GM18526 (cell line): ENCODE data around the gene RAB3GAP2.

ENCODE experiments used
- POLR2A ChIP-seq: IDR thresholded peaks from 3 replicates; pipeline ENCODE4 v1.6.1; 2011; ENCODE audit not compliant: insufficient read length; ENCODE audit errors: extremely low read depth

The RAB3GAP2 gene

GRCh38 chr1:220296981-220297380 lies 24.7 kb upstream of the RAB3GAP2 start:
- no peak for TF ChIP-seq POLR2A

DNA sequence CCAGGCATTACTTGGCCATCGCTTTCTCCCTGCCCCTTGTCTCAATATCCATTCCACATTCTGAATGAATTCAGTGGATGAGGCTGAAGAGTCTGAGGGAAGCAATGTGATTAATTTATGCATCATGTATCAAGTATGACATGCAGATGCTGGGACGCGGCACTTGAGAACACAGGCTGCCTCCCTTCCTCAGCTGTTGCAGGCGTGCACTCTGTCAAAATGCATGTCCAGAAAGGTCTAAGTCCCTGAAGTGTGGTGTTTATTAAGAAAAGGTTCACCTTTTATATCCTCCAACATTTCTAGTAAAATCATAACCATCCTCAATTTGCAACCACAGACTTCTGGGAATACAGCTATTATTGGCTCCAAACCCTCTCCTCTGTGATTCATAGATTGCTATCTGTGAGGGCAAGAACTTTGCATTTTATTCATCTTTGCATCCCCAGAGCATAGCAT lies 22.6 kb upstream of the RAB3GAP2 start:
- TF ChIP-seq POLR2A, result no peak

- TF ChIP-seq POLR2A, result no peak
Measured at GRCh38 chr1:220291580-220291979, 19.3 kb upstream of the RAB3GAP2 start.

DNA sequence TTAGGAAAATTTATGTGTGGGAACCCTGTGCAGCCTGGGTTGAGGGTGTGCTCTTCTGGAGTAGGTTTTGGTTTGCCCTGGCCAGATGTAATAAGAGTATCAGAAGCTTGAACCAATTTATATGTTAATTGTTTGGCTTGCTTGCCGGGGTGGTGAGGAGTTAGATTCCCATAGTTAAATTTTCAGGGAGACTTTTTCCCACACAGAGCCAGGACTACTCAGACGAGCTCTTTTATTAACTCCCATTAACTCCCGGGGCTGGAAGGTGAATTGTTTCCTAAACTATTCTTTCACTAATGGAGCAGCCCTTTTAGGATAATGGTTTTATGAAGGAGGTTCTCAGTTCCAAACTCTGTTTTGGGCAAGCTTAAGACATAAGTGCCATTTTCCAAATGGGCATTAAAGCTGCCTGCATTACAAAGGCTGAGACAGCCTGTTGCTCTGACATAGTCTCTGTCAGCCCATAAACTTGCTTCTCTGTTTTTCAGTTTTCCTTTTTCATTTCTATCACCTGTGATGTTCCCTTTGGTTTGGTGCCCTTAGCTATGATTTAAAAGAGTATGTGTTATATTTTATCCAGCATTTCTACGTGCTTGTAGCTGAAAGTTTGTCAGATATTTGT lies 18.0 kb upstream of the RAB3GAP2 start:
- no peak for TF ChIP-seq POLR2A

DNA sequence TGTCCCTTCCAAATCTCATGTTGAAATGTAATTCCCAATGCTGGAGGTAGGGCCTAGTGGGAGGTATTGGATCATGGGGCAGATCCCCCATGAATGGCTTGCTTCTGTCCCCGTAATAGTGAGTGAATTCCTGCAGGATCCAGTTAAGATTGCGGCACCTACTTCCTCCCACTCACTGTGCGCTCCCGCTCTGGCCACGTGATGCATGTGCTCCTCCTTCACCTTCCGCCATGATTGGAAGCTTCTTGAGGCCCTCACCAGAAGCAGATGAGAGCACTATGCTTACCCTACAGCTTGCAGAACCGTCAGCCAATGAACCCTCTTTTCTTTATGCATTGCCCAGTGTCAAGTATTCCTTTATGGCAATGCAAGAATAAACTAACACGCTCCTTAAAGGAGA lies 14.9 kb upstream of the RAB3GAP2 start:
- no peak for TF ChIP-seq POLR2A

DNA sequence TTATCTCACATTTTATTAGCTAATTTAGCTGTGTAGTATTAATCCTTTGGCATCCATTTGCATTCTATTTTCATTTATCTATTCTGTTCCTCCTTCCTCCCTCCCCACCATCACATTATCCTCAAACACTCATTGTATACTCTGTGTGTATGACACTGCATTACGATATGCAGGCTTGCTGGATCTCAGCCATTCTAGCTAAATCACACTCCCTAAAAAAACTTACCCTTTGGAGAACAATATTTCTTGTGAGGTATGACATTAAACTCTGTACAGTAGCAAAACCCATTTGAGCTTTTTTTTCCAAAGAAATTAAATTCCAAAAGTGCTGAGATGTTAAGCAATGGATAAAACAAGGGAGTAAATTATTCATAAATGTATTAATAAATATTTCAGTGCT lies 11.4 kb upstream of the RAB3GAP2 start:
- TF ChIP-seq POLR2A, result no peak

- TF ChIP-seq POLR2A, result no peak
Measured at GRCh38 chr1:220281159-220281574, 8.9 kb upstream of the RAB3GAP2 start.

DNA sequence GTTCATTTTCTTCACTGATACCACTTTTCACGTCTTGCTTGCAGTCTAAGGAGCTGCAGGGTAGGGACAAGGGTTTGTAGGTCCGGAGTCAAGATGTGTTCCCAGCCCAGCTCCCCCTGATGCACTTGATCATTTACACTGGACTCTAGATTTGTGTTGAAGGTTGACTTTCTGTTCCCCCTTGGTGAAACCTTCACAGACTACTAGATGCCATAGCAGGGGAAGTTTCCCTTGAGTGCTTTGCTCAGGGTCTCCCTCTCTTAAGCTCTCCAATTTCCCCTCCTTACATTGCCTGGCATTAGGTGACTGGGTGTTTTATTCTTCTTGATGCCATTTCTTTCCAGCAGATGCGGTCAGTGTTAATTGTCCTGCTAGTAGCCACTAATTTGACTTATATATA lies 8.0 kb upstream of the RAB3GAP2 start:
- no peak for TF ChIP-seq POLR2A

GRCh38 chr1:220278991-220279390 lies 6.7 kb upstream of the RAB3GAP2 start:
- no peak for TF ChIP-seq POLR2A

DNA sequence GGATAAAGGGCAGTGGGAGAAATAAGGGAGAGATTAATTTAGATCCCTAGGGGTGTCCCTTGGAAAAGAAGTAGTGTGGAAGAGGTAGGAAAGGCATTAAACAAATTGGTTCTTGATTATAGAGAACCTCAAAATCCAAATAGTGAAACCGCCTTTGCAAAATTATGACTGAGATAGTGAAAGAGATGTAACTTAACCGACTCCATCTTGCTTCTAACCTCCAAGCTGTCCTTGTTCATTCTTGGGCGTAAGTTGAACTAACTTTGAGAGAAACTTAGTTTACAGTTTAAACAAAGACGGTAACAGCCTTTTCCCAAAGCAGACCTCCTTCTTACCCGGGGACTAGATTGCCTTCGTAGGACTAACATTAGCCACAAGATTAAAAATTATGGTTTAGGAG lies 3.2 kb upstream of the RAB3GAP2 start:
- TF ChIP-seq POLR2A, result no peak

- TF ChIP-seq POLR2A, result no peak
Measured at GRCh38 chr1:220274251-220274855, 2.1 kb upstream of the RAB3GAP2 start.

DNA sequence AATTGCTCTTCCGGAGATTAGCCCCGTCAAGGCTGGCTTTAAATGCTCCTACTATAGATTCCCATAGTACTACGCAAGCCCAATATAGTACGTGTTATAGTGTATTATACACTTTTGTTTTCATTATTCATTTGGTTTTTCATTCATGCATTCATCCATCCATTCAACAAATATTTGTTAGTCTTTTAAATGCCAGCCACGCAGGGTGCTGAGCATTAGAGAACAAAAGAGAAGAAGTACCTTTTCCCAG lies 513 bp upstream of the RAB3GAP2 start:
- no peak for TF ChIP-seq POLR2A

DNA sequence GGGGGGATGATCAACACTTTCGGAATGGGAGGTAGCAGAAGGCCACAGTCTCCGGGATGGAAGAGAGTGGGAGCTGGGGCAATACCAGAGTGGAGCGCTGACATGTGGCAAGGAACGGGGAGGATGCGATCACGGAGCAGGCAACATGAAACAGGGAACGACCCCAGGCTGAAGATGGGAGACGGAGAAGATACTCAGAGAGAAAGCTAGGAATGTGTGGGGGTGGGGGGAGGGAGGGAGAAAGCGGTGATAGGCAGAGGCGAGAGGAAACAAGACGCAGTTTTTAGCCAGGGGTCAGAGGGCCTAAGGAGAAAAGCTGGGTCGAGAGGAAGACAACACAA lies 577 bp downstream of the RAB3GAP2 start:
- TF ChIP-seq POLR2A, result no peak

DNA sequence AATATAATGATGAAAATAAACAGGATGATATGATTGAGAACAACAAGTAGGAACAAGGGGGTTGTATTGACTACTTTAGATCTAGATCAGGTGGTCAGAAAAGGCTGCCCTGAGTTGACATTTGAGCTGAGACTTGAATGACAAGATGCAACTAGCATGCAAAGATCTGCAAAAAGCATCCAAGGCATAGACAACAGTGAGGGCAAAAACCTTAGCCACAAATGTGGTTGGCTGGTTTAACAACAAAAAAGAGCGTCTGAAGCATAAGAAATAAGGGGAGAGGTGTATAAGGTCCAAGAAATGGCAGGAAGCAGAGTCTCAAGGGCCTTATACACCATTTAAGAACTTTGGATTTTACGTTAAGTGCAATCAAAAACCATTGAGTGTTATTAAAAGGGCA lies 3.2 kb downstream of the RAB3GAP2 start:
- TF ChIP-seq POLR2A, result no peak

DNA sequence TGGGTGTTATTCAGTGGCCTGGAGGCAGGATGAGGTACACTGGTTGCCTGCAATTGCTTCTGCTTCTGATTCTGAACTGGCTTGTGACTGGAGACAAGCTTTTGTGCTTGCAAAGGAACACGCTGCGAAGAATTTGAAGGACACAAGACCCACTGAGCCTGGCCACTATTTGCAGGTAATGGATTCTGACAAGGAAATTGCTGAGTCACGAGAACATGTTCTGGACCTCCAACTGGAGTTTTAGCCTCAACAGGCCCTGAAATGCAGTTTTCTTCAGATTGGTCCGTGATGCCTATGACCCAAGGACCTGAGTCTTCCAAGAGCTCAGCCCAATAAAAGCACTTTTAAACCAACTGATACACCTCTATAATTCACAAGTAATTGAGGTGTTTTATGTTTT lies 4.6 kb downstream of the RAB3GAP2 start:
- no peak for TF ChIP-seq POLR2A

- no peak for TF ChIP-seq POLR2A
Measured at GRCh38 chr1:220255204-220255603, 17.0 kb downstream of the RAB3GAP2 start.

DNA sequence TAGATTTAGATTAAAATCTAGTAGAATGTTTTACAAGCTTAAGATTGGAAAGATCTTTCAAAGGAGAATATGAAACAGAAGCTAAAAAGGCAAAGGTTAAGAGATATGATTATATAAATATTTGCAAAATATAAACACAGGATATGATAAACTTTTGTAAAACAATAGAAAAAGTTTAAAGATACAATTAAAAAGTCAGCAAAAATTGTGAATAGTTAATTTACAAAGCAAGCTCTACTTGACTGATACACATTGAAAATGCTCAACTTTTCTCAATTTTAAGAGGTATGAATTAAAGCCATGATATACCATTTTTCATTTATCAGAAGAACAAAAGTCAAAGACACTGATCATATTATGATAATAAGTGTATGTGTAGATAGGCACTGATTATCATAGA lies 21.0 kb downstream of the RAB3GAP2 start:
- no peak for TF ChIP-seq POLR2A
